GM19324 (cell line): Measurements from ENCODE around the gene KCNT2.

ENCODE experiments used
- ATAC-seq: cut with Tn5 transposase; IDR thresholded peaks from one replicate; pipeline ENCODE4 v1.9.1; 2021; ENCODE audit warnings: mild to moderate bottlenecking, moderate library complexity; ENCODE audit not compliant: unreplicated experiment, low FRiP score

Gene KCNT2

GRCh38 chr1:196454792-196455191, 153.4 kb downstream of the KCNT2 start:
- ATAC-seq: no peak

DNA sequence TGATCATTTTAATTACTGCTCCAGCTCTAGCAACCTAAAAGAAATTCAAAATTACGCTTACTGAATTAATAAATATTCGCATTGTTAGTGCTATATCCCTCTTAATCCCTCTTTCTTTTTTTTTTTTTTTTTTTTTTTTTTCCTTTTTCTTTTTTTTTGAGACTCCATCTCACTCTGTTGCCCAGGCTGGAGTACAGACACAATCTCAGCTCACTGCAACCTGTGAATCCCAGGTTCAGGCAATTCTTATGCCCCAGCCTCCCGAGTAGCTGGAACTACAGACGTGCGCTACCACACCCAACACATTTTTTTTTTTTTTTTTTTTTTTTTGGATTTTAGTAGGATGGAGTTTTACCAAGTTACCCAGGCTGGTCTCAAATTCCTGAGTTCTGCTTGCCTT, 157.1 kb downstream of the KCNT2 start:
- ATAC-seq: no peak

DNA sequence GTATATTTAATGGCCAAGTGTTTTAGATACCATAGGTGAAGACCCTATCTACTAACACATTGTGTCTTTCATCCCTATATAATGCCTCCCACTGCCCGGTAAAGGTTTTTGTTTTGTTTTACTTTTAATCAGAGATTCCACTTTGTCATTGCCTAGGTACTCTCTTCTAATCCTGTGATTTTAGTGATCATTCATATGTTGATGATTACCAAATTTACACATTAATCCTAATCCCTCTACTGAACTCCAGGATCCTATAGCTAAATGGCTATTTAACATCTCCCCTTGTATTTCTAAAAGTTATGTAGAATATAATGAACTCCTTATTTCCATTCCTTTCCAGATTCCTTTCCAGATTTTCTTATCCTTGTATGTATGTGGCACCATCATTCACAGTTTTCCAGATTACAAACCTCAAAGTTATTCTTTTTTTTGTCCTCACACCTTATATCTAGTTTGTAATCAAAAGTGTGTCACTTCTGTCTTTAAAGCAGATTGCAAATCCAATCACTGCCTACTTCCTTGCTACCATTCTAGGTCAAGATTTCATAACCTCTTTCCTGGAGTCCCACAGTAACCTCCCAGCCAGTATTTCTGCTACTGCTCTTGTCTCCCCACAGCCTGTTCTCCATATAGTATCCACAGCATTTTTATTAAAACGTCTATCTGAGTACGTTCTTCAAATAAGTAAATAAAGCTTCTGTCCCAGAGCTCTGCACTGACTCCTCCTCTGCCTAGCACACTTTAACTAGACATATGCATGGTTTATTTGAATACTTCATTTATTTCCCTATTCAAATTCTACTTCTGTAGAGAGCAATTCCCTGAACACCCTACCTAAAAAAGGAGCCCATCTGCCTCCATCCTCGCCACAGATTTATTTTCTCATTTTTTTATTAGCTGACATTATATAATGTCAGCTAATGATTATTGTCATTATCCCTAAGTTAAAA, 157.8 kb downstream of the KCNT2 start:
- ATAC-seq: no peak

DNA sequence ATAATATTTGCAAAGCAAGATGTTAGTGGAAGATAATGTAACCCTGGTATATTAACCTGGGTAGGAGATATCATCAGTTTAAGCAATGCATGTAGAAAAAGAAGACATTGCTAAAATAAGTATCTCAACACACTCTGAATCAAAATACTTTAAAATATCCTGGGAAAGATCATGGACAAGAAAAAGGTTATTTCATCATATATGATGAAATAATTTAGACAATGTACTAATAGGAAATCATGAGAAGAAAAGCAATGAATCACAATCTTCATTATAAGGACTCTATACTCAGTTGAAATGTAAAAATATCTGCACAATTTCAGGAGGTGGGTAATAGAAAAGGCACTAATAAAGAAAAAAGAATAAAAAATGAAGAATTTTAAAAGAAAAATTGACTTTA, 158.8 kb downstream of the KCNT2 start:
- ATAC-seq: no peak

- no peak for ATAC-seq
These were observed 162.5 kb downstream of the KCNT2 start for GRCh38 chr1:196445775-196446174.

DNA sequence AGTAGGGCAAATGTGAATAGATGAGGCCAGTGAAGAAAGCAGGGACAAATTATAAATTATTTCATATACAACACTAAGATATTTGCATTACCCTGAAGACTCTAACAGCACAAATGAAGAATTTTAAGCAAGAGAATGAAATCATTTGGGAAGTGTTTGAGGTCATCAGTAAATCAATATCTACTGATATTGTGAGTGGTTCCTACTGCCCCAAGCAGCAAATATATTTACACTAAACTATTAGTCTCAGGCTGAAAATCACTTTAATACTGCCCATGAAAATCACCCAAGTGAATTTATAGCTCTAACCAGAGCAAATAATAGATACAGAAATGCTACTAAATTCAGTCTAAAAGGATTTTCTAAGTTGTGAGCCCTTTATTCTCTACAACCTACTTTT, 163.6 kb downstream of the KCNT2 start:
- ATAC-seq: no peak

DNA sequence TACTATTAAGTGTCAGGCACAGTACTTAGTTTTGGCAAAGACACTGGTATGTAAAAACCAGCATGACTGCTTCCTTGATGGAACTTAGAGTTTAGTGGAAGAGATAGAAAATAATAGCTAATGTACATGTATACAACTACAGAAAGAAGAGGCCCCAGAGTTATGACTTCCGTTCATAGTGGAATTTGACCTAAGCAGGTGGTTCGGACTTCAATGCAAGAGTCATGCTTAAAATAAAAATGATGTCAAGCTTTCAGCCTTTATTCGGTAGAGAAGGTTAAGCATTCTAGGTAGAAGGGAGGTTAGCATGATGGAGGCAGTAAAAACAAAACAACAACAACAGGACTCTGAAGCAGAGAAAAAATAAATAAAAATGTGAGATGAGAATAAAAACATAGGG, 165.9 kb downstream of the KCNT2 start:
- no peak for ATAC-seq

DNA sequence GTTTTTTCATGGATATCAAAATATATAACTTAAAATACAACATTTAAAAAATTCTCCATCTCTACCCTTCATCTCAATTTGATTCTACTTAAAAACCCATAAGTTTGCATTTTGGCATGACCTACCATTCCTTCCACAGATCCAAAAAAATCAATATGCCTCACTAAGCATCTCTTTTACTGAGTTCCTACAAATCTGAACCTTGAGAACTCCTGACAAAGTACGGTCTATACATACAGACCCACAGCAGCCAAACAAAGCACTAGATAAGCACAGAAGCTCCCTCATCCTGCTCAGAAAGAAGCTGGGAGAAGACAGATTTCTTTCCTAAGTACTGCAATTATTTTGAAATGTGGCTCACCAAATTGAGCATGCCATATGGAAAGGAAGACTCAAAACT, 167.5 kb downstream of the KCNT2 start:
- ATAC-seq: no peak

DNA sequence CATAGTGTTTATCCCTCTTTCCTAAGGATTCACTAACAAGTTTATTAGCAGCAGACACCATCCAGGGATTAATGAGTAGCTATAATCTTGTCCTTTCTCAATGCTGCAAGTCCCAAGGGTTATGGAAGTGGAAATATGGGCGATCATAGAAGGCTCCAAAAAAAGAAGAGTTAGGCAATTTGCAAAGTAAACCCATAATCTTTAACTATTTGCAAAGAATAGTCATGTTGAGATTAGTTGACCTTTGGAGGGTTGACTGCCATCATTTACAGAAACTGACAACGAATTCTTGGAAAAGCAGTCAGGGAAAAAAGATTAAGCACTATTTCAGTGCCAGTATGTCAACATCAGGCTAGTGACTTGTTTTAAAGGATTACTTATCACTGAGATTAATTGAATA, 169.9 kb downstream of the KCNT2 start:
- no peak for ATAC-seq

DNA sequence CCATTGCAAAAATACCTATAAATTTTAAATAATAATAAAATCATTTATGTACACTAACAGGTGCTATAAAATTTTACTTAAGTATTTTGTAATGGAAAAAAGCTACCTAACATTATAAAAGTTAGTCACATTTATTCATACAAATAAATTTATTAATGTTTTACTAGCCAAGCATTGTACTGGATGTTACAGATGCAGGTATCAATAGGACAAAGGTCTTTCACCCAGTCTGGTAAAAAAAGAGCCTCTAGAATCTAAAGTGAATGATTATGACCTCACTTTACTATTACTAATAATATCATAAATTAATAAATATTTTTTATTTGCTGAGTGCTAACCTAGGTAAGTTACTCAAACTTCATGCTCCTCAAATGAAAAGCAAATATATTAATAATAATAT, 170.6 kb downstream of the KCNT2 start:
- ATAC-seq: no peak

GRCh38 chr1:196433000-196433399, 175.2 kb downstream of the KCNT2 start:
- no peak for ATAC-seq

DNA sequence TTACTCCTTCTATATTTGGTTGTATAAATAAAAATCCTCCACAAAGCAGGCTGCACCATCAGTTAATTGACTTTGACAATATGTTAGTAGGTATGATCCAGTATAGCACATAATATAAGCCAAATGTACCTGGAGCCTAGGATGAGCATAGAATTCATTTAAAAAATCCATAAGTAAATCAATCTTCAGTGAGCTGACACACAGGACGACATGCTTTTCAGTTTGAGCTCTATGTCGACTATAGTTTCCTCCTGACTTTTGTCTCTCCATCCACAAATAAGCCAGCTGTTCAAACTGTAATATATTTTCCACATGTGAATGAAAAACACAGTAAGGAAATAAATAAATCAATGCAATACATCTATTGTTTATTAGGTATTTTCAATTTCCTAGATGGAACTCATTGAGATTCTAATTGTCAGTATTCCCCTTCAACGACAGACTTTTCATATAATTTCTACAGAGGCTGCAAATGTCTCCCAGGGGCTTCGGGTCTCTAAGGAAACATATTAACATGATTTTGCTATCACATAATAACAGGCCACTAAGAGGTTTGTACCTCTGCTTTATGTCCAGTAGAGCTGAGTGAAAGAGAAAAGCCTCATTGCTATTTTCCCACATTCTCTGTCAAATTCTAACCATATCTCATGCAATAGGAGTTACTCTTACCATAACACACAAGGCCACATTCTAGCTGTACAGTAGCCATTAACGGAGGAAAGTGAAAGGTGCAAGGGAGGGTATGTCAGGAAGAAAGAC, 180.1 kb downstream of the KCNT2 start:
- no peak for ATAC-seq

- no peak for ATAC-seq
These were observed 182.7 kb downstream of the KCNT2 start for GRCh38 chr1:196425513-196425912.

- no peak for ATAC-seq
These were observed 184.6 kb downstream of the KCNT2 start for GRCh38 chr1:196423612-196424011.

DNA sequence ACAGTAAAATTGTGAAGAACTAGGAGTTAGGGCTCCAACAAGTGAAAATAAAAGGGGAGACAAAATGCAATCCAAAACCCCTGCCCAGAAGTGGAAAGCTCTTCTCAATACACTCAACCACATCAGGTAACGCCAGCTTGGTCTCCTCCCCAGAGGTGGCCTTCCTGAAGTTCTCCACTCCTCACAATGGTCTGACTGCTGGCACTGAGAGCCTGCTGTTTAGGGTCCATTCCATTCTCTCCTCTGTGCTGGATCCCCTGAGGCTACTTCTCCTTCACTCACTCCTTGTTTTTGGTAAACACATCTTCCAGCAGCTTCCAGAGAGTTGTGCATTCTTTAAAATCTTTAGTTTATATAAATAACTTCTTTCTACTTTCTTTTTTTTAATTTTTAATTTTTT, 189.5 kb downstream of the KCNT2 start:
- no peak for ATAC-seq

DNA sequence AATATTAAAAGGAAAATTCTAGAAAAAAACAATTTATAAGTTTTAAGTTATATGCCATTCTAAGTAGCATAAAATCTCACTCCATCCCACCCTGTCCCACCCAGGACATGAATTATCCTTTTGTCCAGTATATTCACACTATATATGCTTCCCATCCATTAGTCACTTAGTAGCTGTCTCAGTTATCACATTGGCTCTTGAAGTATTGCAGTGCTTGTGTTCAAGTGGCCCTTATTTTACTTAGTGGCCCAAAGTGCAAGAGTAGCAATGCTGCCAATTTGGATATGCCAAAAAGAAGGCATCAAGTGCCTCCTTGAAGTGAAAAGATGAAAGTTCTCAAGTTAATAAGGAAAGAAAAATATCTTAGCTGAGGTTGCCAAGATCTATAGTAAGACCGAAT, 192.3 kb downstream of the KCNT2 start:
- no peak for ATAC-seq

- ATAC-seq: no peak
These were observed 195.9 kb downstream of the KCNT2 start for GRCh38 chr1:196412326-196412725.

GRCh38 chr1:196410768-196411167, 197.5 kb downstream of the KCNT2 start:
- ATAC-seq: no peak

DNA sequence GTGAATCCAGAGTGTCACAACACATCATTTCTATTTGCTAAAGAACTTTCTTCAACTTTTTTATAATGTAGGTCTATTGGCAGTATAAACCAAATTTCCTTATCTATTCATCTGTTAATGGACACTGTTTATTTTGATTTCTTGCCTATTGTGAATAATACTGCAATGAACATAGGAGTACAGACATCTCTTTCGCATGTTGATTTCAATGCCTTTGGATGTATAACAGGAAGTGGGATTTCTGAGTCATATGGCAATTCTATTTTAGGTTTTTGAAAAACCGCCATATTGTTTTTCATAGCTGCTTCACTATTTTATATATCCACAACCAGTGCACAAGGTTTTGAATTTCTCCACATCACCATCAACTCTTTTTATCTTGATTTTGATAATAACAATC, 198.7 kb downstream of the KCNT2 start:
- no peak for ATAC-seq

DNA sequence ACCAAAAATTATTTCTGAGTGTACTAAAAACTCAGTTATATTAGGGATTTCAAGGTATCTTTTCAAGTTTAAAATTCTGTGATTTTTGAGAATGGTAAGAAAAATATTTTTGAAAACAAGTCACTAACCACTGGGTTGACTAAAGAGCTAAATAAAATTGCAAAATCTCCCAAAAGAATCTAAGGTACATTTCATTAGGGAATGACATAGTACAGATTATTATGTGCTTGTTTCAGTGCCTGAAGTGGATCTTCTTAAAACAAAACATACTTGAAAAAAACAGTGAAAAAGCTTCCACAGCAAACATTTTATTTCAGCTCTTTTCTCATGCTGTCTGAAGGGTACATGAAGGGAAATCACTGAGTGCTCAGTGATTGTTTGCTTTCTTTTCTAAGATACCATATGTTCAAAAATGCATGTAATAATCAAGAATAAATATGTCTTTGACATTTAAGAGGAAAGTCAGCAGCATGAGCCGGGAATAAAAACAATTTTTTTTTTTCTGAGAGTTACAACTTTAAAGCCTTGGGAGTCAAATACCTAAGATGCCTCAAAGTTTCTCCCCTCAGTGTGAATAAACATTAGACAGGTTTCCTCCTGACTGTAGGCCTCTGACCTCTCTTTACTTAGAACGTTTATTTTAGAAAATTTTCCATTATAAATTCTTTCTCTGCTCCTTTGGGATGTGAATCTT, 200.7 kb downstream of the KCNT2 start:
- no peak for ATAC-seq

- ATAC-seq: no peak
These were observed 202.4 kb downstream of the KCNT2 start for GRCh38 chr1:196405839-196406238.
